Medulla oblongata (tissue), 1 donor: Measurements from ENCODE around the gene PDGFB.

Source experiments
- DNase-seq: peaks from one replicate; pipeline ENCODE4 v3.0.0-alpha.2; 2015; ENCODE audit errors: extremely low spot score

Gene PDGFB

DNA sequence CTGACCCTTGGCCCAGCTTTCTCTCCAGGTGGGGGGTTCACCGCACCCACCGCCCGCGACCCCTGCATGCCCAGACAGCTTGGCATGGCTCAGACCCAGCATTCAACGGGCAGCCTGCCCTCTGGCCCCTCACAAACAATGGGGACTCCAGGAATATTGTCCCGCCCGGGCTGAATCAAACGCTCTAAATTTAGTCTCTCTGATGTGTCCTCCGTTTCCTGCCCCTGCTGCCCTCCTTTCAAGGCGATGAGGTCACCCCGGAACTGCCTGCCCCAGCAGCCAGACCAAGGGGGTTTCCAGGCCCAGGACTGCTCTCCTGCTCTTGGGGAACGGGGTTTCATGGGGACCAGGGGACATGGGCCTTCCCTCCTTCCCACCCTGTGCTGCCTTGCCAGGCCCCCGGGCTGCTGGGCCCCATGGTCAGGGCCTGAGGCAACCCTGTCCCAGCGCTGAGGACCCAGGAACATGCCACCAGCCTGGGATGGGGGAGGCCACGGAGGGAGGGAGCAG, 10.1 kb upstream of the PDGFB start:
- no peak for DNase-seq

DNA sequence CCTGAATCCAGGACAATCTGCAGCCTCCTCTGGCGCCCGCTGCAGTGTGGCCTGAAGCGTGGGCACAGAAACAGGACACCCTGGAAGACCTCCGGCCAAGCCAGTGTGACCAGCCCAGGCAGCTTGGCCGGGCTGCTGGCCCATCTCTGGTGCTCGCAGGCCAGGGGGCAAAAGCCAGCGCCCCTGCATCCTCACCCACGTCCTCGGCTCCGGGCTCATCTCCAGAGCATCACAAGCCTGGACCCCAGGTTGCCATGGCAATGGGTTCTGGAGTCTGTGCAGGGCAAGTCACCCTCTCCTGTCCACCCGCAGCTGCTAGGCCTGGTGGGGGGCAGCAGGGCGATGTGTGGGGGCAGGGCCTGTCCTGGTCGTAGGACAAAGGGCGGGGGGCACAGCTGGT, 9.3 kb upstream of the PDGFB start:
- no peak for DNase-seq

DNA sequence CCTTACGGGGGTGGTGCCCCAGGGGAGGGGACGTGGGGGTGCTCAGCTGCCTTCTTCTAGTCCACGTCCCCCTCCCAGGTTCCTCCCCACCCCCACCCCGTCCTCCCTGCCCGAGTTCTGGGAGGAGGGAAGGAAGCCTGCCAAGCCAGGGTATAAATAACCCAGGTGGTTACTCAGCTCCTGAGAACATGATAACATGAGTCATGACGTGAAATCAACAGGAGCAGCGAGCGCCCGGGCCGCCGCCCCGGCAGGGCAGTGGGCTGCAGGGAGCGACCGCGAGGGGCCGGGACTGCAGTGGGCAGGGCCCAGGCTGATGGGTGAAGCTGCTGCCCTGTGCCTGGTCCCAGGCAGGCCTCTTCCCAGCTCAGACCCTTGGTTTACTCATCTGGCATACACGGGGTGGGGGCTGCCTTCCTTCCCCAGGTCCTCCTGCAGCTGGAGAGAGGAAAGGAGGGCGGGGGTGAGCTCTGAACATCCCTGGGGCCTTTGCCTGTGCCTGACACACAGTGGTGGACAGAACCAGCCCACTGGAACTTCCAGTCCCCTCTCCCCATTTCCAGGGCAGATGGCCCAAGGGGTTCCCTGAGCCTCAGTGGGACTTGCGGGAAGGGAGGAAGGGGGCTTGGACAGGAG, 8.8 kb upstream of the PDGFB start:
- DNase-seq, result no peak

DNA sequence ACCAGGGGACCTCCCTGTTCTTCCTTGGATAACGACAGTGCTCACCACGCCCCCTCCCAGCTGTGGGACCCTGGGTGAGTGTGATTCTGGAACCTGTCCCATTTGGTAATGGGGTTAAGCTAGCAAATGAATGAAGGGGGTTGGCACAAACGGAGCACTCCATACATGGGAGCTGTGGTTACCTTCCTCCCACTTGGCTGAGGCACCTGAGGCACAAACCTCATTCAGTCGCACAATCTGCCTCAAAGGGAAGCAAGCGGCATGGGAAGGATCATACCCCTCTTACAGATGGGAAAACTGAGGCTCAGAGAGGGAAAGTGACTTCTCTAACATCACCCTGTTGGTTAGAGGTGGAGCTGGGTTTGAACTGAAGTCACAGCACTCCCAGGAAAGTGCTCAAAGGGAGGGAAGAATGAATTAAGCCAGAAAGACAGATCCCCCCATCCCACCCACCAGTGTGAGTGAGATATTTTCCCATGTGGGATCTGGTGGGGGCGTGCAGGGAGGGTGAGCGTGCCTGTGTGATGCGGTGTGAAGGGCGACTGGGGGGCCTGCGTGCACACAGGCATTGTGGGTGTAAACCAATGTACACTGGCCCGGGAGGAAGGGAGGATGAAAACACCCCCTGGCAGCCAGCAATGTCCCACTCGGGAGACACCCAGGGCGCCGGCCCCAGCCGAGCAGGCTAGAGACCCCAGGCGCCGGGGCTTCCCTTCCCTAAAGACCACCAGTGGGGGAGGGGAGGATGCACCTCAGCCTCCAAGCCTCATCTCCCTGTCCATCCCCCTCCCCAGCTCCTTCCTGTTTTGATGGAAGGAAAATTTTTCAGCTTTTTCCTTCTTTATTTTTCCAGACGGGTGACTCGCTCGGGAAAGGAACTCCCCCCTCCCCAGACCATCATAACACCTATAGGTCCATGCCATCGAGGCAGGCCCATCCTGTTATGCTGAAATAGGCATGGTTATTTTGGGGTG, 8.0 kb upstream of the PDGFB start:
- DNase-seq, result no peak

DNA sequence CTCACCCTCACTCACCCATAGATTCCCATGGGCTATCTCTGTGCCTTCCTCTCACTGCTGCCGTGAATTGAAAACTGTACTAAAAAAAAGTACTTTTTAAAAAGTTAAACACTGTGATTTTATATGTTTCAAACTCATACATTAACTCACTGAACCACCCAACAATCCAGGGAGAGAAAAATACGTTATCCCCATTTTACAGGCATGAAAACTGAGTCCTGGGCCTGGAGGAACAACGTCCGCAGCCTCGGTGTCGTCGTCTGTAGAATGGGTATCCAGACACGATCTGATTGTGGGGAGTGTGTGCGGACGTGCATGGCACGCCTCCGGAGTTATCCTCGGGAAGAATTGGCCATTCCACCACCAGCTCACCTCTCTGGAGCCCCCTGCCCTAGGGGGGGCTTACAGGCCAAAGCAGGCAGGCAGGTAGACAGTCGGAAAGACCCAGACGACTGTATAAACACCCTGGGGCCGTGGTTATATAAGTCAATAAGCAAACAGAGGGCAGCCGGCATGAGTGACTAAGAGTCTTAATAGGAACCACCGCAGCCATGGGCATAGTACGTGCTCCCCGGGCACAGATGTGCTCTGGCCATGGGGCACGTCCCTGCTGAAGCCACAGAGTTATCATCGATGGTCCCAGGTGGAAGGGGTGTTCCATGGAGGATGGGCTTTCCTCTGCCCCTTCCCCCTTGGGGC, 7.1 kb upstream of the PDGFB start:
- DNase-seq, result no peak

DNA sequence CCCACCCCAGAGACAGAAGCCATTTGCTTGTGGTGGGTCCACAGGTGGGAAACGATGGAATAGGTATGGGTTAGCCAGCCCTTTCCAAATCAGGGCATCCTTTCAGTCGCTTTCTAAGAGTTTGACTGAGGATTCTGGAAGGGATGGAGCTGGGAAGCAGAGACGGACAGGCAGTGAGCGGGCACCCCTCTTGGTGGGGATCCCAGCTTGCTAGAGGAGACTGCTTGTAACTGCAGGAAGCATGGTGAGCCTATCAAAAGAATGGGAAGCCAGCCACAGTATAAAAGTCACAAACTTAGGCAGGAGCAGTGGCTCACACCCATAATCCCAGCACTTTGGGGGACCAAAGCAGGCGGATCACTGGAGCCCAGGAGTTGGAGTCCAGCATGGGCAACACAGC, 6.1 kb upstream of the PDGFB start:
- DNase-seq, result no peak

DNA sequence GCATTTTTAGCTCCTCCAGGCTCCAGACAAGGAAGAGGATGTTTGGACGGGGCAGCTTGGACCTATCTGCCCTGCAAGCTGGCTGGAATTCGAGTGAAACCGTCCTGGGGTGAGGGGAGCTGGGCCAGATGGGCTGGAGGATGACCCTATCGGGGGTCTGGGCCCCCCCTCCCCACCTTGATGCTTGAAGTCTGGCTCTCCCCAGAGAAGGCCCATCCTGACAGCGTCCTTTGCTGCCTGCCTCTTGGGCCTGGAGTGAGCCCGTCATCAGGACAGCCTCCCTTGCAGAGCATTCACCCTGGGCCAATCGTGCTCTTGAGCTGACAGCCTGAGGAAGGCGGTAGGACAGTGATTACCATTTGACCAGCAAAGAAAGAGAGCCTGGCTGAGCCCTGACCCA, 5.3 kb upstream of the PDGFB start:
- DNase-seq, result no peak

DNA sequence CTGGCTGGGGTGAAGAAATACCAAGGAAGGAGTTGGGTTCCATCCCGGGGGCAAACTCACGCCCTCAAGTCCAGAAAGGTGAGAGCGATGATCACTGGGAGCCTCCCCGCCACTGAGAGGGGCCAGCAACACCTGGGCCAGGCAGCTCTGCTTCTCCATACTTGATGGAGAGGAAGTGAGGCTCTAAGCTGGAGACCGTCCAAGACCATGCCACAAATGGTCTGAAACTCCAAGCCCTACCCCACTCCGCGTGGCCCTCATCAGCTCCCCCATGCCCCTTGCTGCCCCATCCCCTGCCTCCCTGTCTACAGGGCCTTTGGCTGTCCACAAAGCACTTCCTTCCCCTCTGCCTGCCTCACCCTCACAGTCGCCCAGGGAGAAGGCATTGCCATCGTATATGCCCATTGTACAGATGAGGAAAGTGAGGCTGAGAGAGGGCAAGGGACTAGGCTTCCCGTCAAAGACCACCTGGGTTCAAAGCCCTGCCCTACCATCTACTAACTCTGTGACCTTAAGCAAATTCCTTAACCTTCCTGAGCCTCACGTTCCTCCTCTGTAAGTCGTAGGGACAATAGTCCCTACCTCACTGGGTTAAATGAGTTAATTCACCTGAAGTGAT, 4.4 kb upstream of the PDGFB start:
- peak; percentile 46 for DNase-seq

DNA sequence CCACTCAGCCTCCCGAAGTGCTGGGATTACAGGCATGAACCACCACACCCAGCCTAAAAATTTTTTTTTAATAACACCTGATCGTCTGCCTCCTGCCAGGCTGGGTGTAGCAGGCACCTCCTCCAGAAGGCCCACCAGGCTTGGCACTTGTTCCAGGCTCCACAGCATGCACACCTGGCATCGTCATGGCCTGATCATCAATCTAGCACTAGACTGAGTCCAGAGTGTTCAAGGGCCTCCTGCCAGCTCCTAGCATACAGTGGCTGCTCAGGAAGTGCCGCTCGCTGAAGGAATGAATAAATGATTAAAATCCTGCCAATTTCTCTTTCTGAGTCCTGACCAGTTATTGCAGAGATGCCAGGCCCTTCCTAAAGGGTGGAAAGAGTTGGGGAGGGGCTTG, 3.5 kb upstream of the PDGFB start:
- DNase-seq, result no peak

DNA sequence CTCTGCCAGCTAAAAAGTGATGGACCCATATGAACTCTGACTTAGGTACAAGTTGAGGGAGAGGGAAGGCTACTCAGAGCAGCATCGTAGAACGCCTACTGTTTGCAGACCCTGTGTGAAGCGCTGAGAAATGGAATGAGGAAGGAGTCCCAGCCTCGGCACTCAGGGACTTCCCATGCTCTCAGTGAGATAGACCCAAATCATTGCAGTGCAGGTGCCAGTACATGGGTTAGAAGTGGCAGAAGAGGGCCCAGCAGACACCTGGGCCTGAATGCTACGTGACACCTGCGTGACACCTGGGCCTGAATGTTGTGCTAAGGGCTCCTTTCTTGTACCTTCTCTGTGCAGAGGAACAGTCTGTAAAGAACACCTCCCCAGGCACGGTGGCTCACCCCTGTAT, 2.6 kb upstream of the PDGFB start:
- no peak for DNase-seq

DNA sequence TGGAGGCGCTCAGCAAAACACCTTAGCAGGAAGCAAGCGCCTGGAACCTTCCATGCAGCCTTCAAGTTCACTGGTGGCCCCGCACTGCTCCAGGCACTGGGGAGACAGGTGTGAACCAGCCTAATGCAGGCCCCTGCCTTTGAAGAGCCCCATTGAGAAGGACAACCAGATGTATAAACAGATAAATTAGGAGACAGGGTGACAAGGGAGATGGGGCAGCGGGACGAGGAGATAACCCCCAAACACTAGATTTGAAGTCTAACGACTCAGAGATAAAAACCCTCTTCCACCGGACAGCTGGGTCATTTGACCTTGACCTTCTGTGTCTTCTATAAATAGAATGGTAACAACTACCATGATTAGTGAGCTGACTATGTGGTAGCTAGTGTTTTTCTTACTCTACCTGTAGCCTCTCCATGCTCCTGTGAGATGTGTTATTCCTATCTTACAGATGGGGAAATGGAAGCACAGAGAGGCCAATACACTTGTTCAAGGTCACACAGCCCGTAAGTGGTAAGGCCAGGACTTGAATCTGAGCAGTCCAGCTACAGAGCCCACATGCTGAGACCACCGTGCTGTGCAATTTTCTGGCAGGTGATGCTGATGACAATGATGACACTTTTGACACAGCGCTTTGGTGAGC, 2.0 kb upstream of the PDGFB start:
- no peak for DNase-seq

DNA sequence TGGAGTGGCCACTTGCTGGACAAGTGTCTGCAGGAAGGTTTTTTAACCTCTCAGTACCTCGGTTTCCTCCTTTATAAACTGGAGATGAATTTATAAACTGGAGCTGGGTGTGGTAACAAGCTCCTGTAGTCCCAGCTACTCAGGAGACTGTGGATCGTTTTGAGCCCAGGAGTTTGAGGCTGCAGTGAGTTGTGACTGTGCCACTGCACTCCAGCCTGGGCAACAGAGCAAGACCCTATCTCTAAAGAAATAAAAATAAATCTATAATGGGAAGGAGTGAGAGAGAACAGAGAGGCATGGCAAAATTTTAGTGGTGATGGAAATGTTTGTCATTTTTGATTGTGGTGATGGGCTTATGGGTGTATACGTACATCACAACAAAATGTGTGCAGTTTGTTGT, 1.4 kb upstream of the PDGFB start:
- no peak for DNase-seq

DNA sequence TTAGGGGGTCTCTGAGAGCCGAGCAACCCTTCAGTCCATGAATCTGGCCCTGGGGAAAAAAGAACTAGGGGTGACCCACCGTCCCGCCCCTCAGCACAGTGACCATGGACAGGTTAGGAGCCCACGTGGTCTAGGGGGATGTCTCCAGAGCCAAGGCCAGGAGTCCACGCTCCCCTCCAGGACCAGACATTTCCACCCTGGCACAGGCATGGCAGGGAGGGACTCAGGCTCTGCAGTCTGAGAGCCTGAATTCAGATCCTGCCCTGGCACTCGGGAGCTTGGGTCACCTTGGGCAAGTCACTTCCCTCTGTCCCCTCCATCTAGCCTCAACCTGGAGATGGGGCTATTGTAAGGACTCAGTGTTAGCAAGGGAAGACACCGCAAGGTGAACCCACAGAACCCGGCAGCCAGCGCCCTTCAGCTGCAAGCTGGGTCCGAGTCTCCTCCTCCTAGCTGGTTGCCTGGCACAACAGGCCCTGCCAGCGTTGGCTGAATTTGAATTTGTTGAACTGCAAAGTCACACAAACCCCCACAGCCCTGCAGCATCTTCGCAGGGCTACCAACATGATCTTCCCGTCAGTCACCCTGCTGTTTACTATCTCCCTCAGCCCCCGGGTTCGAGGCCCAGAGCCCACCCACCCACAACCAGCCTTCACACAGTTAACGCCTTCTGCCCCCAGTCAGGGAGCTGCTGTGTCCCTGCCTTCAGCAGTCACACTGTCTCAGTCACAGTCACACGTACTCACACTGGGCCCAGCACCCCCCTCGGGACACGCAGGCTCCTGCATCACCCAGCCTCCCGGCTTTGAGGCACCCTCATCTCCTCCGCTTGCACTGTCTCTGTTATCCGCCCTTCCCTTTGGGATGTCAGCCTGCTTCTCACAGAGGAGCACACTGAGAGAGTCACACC, 603 bp upstream of the PDGFB start:
- DNase-seq, result no peak

DNA sequence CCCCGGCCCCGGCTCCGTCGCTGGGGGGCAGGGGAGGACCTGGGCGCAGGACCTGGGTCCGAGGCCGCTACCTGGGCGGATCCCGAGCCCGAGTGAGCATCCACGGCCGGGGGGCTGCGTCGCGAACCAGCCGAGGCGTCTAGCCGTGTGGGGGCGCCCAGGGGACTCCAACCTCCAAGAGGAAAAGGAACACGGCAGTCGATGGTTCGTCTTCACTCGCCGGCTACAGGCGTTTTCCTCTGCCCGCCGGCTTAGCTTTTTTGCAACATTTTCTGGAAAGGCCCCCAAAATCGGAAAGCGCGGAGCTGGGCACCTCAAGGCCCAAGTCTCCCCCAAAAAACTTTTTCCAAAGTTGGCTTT, 666 bp downstream of the PDGFB start:
- DNase-seq, result no peak

DNA sequence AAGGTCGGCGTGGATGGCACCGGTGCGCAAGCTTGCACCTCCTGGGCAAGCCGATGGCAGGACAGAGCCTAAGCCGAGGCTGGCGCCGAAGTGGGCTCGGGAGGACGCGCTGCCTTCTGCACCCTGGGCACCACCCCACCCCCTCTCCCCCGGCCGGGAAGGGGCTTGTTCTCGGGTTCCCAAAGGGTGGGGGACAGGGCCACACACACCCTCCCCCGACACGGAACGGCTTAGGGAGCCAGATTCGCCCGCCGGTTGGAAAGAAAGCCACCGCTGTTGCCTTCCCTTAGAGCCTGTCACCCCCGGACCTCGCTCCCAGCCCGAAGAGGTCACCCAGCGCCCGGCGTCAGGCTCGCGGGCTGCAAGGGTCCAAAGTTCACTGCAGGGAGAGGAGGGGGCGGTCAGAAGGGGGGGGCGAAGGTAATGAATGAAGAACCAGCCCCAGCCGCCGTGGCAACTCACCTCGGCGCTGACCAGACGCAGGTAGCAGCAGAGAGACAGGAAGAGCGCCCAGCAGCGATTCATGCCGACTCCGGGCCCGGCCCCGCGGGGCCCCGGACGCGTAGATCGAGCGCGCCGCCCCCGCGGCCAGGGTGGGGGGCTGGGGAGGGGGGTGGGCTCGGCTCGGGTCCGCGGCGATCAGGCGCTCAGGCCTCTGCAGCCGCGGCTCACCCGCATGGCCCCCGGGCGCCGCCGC, 1.2 kb downstream of the PDGFB start:
- no peak for DNase-seq

DNA sequence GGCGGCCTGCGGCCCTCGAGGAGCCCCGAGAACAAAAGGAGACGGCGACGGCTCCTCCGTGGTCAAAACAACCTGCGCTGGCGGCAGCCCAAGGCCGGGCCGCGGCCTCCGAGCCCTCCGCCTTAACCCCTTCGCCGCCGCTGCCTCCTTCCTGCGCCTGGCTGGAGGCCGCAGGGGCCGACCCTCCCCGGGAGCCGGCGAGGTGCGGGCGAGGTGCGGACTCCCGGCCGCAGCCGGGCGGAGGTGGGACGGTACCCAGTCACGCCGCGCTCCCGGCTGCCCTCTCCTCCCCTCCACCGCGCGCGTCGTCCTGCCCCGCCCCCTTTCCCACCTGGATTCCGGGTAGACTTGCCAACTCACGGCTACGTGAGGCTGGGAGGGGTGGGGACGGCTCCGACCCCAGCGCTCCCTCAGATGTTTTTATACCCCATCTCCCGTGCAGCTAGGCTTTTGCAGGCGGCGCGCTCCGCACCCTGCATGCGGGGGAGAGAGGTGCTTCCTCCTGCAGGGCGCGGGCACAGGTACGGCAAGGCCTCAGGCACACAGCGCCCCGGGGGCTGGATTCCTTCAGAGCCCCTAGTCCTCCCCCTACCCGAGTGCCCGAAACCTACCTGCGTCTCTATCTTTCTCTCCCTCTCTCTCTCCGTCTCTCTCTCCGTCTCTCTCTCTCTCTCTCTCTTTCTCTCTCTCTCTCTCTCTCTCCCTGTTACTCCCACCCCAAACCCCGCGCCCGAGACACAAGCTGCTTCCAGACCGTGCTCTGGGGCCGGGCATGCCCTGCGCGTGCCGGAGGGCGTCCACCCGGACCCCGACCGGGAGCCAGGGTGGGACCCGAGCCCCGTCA, 2.0 kb downstream of the PDGFB start:
- no peak for DNase-seq

DNA sequence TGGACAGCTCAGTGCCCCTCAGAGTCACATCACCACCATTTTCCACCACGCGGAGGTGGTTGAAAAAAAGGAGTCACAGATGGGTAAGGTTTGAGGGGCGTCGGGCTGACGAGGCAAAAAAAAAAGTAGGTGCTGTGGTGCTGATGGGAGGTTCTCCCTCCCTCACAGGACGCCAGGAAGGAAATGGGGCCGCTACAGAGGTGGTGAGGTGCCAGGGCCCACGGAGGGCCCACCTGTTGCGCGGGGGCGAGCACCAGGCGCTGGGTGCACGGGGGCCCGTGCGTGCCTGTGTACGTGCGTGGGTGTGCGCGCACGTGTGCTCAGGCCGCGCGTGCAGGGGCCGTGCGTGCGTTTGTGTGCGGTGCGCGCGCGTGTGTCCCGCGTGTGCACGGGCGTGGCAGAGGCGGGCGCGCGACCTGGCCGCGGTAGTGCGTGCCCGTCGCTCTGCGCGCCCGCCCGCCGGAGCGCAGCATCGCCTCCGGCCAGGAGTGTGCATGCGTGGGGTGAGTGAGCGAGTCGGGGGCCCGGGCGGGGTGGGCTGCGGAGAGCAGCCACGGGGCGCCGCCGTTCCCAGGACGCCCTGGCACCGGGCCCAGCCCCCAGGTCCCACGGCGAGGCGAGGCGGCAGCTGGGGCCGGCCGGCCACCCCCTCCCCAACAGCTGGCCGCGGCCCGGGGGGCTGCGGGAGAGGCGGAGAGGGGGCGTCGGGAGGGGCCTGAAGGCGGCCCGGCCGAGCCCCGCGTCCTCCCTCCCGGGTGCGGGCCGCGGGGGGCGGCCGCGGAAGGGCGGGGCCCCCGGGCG, 2.8 kb downstream of the PDGFB start:
- no peak for DNase-seq
